ENCODE data around the gene PDE8A. TPM values are rescaled to one million over a fixed set of nuclear protein-coding genes. Genes with fewer than 3 reads are reported as not detected.

Gene PDE8A
- total RNA-seq, 1 experiment from 2014 or later, result 32.0 TPM

- Mint-ChIP-seq H3K9me3 (ENCODE audit: unreplicated experiment) (no peaks in the 10 kb centered on the region), H3K27me3 (ENCODE audit: insufficient read depth, unreplicated experiment) (no peaks in the 10 kb centered on the region), H3K27ac (ENCODE audit: unreplicated experiment) (no peak overlapping the region), H3K36me3 (ENCODE audit: insufficient read depth, unreplicated experiment) (peaks cover 2% of the 10 kb centered on the region), H3K4me3 (ENCODE audit: unreplicated experiment) (no peak overlapping the region), H3K4me1 (ENCODE audit: low read depth, unreplicated experiment) (no peaks in the 10 kb centered on the region)
- no peak for TF ChIP-seq CTCF (IDR thresholded peaks at IDR 0.05; ENCODE audit: insufficient read depth in 1 of 2, low read depth in 1 of 2, low read length in 1 of 2, severe bottlenecking in 1 of 2, unreplicated experiment in 1 of 2)
- Histone ChIP-seq H3K36me3 (ENCODE audit: control insufficient read depth, insufficient read depth, low read length) (peaks cover 1% of the 10 kb centered on the region; the same call in 1 of the 2 replicates), H3K4me1 (peaks cover 13% of the 10 kb centered on the region; the same call in 1 of the 2 replicates), H3K9me3 (no peaks in the 10 kb centered on the region), H3K27me3 (replicated peaks; ENCODE audit: control insufficient read depth, insufficient read depth, low read length) (no peaks in the 10 kb centered on the region), H3K4me3 (ENCODE audit: low read depth, low read length) (no peak overlapping the region)
- DNase-seq, result no peak
- CTCF ChIA-PET, result no interaction called here
- intact Hi-C loops (cut with micrococcal nuclease; ENCODE audit: unreplicated experiment), result no loop called here
- no TSS peak for BruUV-seq (replicated peaks)
- POLR2A ChIA-PET, result no interaction called here
Observed at GRCh38 chr15:85097250-85097649, 115.6 kb downstream of the PDE8A start.

GRCh38 chr15:85097725-85098124 lies 116.1 kb downstream of the PDE8A start:
- no peak for TF ChIP-seq CTCF (IDR thresholded peaks at IDR 0.05; ENCODE audit: insufficient read depth in 1 of 2, low read depth in 1 of 2, low read length in 1 of 2, severe bottlenecking in 1 of 2, unreplicated experiment in 1 of 2)
- Mint-ChIP-seq H3K27ac (ENCODE audit: unreplicated experiment) (no peak overlapping the region), H3K36me3 (ENCODE audit: insufficient read depth, unreplicated experiment) (no peaks in the 10 kb centered on the region), H3K4me1 (ENCODE audit: low read depth, unreplicated experiment) (no peaks in the 10 kb centered on the region), H3K27me3 (ENCODE audit: insufficient read depth, unreplicated experiment) (no peaks in the 10 kb centered on the region), H3K9me3 (ENCODE audit: unreplicated experiment) (no peaks in the 10 kb centered on the region), H3K4me3 (ENCODE audit: unreplicated experiment) (no peak overlapping the region)
- DNase-seq, result no peak
- POLR2A ChIA-PET, result no interaction called here
- no peaks in the 10 kb centered on the region for H3K27me3 ChIP-seq (replicated peaks; ENCODE audit: control insufficient read depth, insufficient read depth, low read length)
- no peaks in the 10 kb centered on the region for H3K9me3 ChIP-seq
- CTCF ChIA-PET, result no interaction called here
- H3K4me3 ChIP-seq (ENCODE audit: low read depth, low read length), result no peak overlapping the region
- no peaks in the 10 kb centered on the region; the same call in 1 of the 2 replicates for H3K36me3 ChIP-seq (ENCODE audit: control insufficient read depth, insufficient read depth, low read length)
- H3K4me1 ChIP-seq, result peaks cover 13% of the 10 kb centered on the region; the same call in 1 of the 2 replicates
- no TSS peak for BruUV-seq (replicated peaks)
- intact Hi-C loops (cut with micrococcal nuclease; ENCODE audit: unreplicated experiment), result no loop called here

GRCh38 chr15:85099195-85099803 lies 117.6 kb downstream of the PDE8A start:
- Histone ChIP-seq H3K36me3 (ENCODE audit: control insufficient read depth, insufficient read depth, low read length) (no peaks in the 10 kb centered on the region; the same call in 1 of the 2 replicates), H3K4me1 (peaks cover 13% of the 10 kb centered on the region; the same call in 1 of the 2 replicates), H3K27me3 (replicated peaks; ENCODE audit: control insufficient read depth, insufficient read depth, low read length) (no peaks in the 10 kb centered on the region), H3K9me3 (no peaks in the 10 kb centered on the region), H3K4me3 (ENCODE audit: low read depth, low read length) (no peak overlapping the region)
- TF ChIP-seq CTCF (IDR thresholded peaks at IDR 0.05; ENCODE audit: insufficient read depth in 1 of 2, low read depth in 1 of 2, low read length in 1 of 2, severe bottlenecking in 1 of 2, unreplicated experiment in 1 of 2), result no peak
- no TSS peak for BruUV-seq (replicated peaks)
- Mint-ChIP-seq H3K27ac (ENCODE audit: unreplicated experiment) (no peak overlapping the region), H3K4me1 (ENCODE audit: low read depth, unreplicated experiment) (no peaks in the 10 kb centered on the region), H3K36me3 (ENCODE audit: insufficient read depth, unreplicated experiment) (no peaks in the 10 kb centered on the region), H3K4me3 (ENCODE audit: unreplicated experiment) (no peak overlapping the region), H3K27me3 (ENCODE audit: insufficient read depth, unreplicated experiment) (no peaks in the 10 kb centered on the region), H3K9me3 (ENCODE audit: unreplicated experiment) (no peaks in the 10 kb centered on the region)
- intact Hi-C loops (cut with micrococcal nuclease; ENCODE audit: unreplicated experiment), result no loop called here
- CTCF ChIA-PET, result no interaction called here
- no peak for DNase-seq
- POLR2A ChIA-PET, result no interaction called here
